H4 (cell line): ENCODE measurements around the gene DTD2. TPM values are rescaled to one million over a fixed set of nuclear protein-coding genes. Genes with fewer than 3 reads are reported as not detected.
"Not testable (repeated sequence)": the region's sequence is repeated elsewhere in the genome, so short reads cannot be mapped to it uniquely, and the experiment has no call there.

Experiments
- DNase-seq: peaks from one replicate; pipeline ENCODE4 v3.0.0-alpha.2; 2015; ENCODE audit warnings: low spot score
- total RNA-seq: library from RNA; depleted of rRNA; stranded (reverse); fragments of >200 nt; shearing (Covaris generic); gene quantifications from 2 replicates; pipeline ENCODE4 v1.2.3, GENCODE V29; 2014; rRNA removed

The DTD2 gene
- 41.0 and 43.1 TPM in 2 replicates for total RNA-seq

GRCh38 chr14:31456841-31457664, at the start of gene DTD2:
Gene DTD2 (minus strand): TSS chr14:31457506. CDS start chr14:31457393, 113 bp downstream.
- peak; percentile 84 for DNase-seq

GRCh38 chr14:31505411-31505810, 48.1 kb upstream of the DTD2 start:
- no peak for DNase-seq

GRCh38 chr14:31501870-31502269, 44.6 kb upstream of the DTD2 start:
- DNase-seq, result no peak

GRCh38 chr14:31492759-31493498, 35.6 kb upstream of the DTD2 start:
- DNase-seq, result no peak

- no peak for DNase-seq
These were observed 32.4 kb upstream of the DTD2 start for GRCh38 chr14:31489691-31490090.

- DNase-seq, result no peak
These were observed 30.6 kb upstream of the DTD2 start, which contains the start of gene GPR33 for GRCh38 chr14:31487886-31488285. Gene GPR33 (minus strand): TSS chr14:31488039. CDS start chr14:31483965, 4,074 bp downstream.

- DNase-seq, result no peak
These were observed 29.5 kb upstream of the DTD2 start for GRCh38 chr14:31486764-31487163.

GRCh38 chr14:31484754-31485153, 27.4 kb upstream of the DTD2 start:
- no peak for DNase-seq

- DNase-seq, result no peak
These were observed 22.9 kb upstream of the DTD2 start for GRCh38 chr14:31480156-31480555.

- peak; percentile 9 for DNase-seq
These were observed 21.7 kb upstream of the DTD2 start for GRCh38 chr14:31479027-31479426.

GRCh38 chr14:31477248-31477647, 19.9 kb upstream of the DTD2 start:
- DNase-seq, result no peak

- DNase-seq, result no peak
These were observed 19.0 kb upstream of the DTD2 start for GRCh38 chr14:31476131-31476866.

- no peak for DNase-seq
These were observed 9.2 kb upstream of the DTD2 start for GRCh38 chr14:31466554-31466953.

- DNase-seq, result no peak
These were observed 7.8 kb upstream of the DTD2 start for GRCh38 chr14:31465111-31465510.

- DNase-seq, result not testable (repeated sequence)
These were observed 5.1 kb upstream of the DTD2 start for GRCh38 chr14:31462450-31462849.

- no peak for DNase-seq
These were observed 4.2 kb upstream of the DTD2 start for GRCh38 chr14:31461545-31461944.

GRCh38 chr14:31457665-31458659, 656 bp upstream of the DTD2 start:
- DNase-seq, result no peak

GRCh38 chr14:31449971-31450610, 7.2 kb downstream of the DTD2 start:
- DNase-seq, result peak; percentile 36

GRCh38 chr14:31449136-31449535, 8.2 kb downstream of the DTD2 start:
- no peak for DNase-seq

GRCh38 chr14:31445703-31446102, 11.6 kb downstream of the DTD2 start:
- no peak for DNase-seq
